ENCODE data around the gene GJA4. TPM values are rescaled to one million over a fixed set of nuclear protein-coding genes. Genes with fewer than 3 reads are reported as not detected.

The GJA4 gene
- total RNA-seq, 1 experiment from 2014 or later, result not detected

DNA sequence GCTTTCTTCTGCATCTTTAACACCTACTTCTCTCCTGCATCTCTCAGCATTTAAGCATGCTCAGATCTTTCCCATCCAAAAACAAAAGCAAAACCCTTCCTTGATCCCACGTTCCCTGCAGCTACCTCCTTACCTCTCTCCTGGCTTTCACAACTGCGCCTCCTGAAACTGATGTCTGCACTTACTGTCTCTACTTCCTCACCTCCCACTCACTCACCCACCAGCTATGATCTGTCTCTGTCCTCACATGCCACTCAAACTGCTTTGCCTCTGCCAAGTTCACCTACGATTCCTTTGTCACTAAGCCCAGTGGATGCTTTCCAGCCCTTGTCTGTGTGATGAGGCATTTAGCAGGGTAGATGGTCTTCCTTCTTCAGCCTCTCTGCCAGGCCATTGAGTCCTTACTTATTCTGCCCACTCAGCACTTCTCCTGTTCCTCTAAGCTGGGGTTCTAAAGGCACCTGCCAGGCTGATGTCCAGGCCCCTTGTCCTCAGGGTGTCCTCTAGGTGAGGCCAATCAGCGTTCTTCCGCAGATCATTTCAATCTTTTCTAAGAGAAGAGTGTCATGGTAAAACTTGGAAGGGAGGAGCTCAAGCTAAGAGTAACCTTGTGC is 21.8 kb upstream of the GJA4 start:
- Histone ChIP-seq H3K27ac (ENCODE audit: low read depth, low read length) (no peak overlapping the region), H2AFZ (ENCODE audit: low read depth, low read length, poor library complexity, severe bottlenecking) (no peak overlapping the region), H3K4me1 (ENCODE audit: control insufficient read depth in 1 of 2, insufficient read depth in 2 of 2, low read length in 2 of 2) (peaks cover 9 to 29% of the 10 kb centered on the region in 2 experiments), H3K9me3 (ENCODE audit: control insufficient read depth in 1 of 2, insufficient read depth in 1 of 2, low read depth in 1 of 2, low read length in 2 of 2) (no peaks in the 10 kb centered on the region), H3K9ac (ENCODE audit: low read length) (no peak overlapping the region), H3K4me2 (ENCODE audit: low read length) (peak overlapping the region; percentile 56), H4K20me1 (ENCODE audit: insufficient read depth) (no peaks in the 10 kb centered on the region), H3K79me2 (ENCODE audit: insufficient read depth, low read length) (no peaks in the 10 kb centered on the region), H3K4me3 (replicated peaks in 1 of 2; ENCODE audit: low read depth in 1 of 2, low read length in 2 of 2) (no peak overlapping the region), H3K9me2 (ENCODE audit: insufficient read depth) (no peaks in the 10 kb centered on the region), H3K27me3 (ENCODE audit: insufficient read depth, low read length) (no peaks in the 10 kb centered on the region), H3K36me3 (ENCODE audit: control insufficient read depth in 1 of 2, insufficient read depth in 2 of 2, low read length in 2 of 2) (no peaks in the 10 kb centered on the region)
- BruUV-seq (replicated peaks), result no TSS peak
- intact Hi-C loops (cut with micrococcal nuclease), result no loop called here
- ChIA-PET POLR2A (no interaction called here), CTCF (no interaction called here), RAD21 (ENCODE audit: low non-redundant PET in 1 of 2, low total read pairs in 2 of 2, uncharacterized antibody in 2 of 2, unreplicated experiment in 2 of 2) (no interaction called here)
- 0 out of 2 replicates have a peak, but pooled peaks have one; percentile 12 for ATAC-seq
- DNase-seq (ENCODE audit: low read depth, low spot score), result no peak
- TF ChIP-seq SRF (IDR thresholded peaks at IDR 0.05; ENCODE audit: low read depth) (no peak), ZFX (IDR thresholded peaks at IDR 0.05) (no peak), POLR2AphosphoS5 (IDR thresholded peaks at IDR 0.05; ENCODE audit: low read depth, low read length) (no peak), EZH2phosphoT487 (IDR thresholded peaks at IDR 0.05; ENCODE audit: borderline replicate concordance) (no peak)
- TF ChIP-seq, protein P1, sequence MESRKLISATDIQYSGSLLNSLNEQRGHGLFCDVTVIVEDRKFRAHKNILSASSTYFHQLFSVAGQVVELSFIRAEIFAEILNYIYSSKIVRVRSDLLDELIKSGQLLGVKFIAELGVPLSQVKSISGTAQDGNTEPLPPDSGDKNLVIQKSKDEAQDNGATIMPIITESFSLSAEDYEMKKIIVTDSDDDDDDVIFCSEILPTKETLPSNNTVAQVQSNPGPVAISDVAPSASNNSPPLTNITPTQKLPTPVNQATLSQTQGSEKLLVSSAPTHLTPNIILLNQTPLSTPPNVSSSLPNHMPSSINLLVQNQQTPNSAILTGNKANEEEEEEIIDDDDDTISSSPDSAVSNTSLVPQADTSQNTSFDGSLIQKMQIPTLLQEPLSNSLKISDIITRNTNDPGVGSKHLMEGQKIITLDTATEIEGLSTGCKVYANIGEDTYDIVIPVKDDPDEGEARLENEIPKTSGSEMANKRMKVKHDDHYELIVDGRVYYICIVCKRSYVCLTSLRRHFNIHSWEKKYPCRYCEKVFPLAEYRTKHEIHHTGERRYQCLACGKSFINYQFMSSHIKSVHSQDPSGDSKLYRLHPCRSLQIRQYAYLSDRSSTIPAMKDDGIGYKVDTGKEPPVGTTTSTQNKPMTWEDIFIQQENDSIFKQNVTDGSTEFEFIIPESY (IDR thresholded peaks at IDR 0.05; ENCODE audit: extremely low read depth, insufficient replicate concordance, low read length), result no peak

DNA sequence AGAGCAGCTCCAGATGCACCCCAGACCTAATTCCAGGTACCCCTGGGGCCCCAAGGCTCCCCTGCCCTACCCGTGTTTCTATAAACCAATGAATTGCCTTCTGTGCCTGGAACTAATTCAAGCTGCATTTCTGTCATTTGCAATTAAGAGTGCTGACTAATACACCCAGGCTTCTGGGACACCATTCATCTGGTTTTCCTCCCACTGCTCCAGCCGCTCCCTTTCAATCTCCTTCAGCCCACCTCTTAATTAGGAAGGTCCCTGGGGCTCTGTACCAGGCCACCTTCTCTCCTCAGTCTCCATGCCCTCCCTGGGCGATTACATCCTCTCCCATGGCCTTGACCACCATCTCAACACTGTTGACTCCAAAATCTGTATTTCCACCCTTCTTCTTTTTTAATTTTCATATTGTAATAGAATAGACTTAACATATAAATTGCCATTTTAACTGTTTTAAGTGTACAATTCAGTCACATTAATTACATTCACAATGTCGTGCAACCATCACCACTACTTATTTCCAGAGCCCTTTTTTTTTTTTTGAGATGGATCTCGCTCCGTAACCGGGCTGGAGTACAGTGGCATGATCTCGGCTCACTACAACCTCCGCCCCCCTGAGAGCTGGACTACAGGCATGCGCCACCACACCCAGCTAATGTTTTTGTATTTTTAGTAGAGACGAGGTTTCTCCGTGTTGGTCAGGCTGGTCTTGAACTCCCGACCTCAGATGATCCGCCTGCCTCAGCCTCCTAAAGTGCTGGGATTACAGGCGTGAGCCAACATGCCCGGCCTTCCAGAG is 21.0 kb upstream of the GJA4 start:
- RAD21 ChIA-PET (ENCODE audit: low non-redundant PET in 1 of 2, low total read pairs in 2 of 2, uncharacterized antibody in 2 of 2, unreplicated experiment in 2 of 2), result no interaction called here
- CTCF ChIA-PET, result no interaction called here
- H3K36me3 ChIP-seq (ENCODE audit: control insufficient read depth in 1 of 2, insufficient read depth in 2 of 2, low read length in 2 of 2), result no peaks in the 10 kb centered on the region
- H3K4me1 ChIP-seq (ENCODE audit: control insufficient read depth in 1 of 2, insufficient read depth in 2 of 2, low read length in 2 of 2), result peaks cover 9 to 29% of the 10 kb centered on the region in 2 experiments
- peak overlapping the region; percentile 56 for H3K4me2 ChIP-seq (ENCODE audit: low read length)
- no peaks in the 10 kb centered on the region for H3K9me3 ChIP-seq (ENCODE audit: control insufficient read depth in 1 of 2, insufficient read depth in 1 of 2, low read depth in 1 of 2, low read length in 2 of 2)
- H2AFZ ChIP-seq (ENCODE audit: low read depth, low read length, poor library complexity, severe bottlenecking), result no peak overlapping the region
- no peak overlapping the region for H3K27ac ChIP-seq (ENCODE audit: low read depth, low read length)
- ATAC-seq (peak; percentile 52; the same call in 1 of the 2 replicates), DNase-seq (ENCODE audit: low read depth, low spot score) (no peak)
- no peak overlapping the region for H3K4me3 ChIP-seq (replicated peaks in 1 of 2; ENCODE audit: low read depth in 1 of 2, low read length in 2 of 2)
- H3K27me3 ChIP-seq (ENCODE audit: insufficient read depth, low read length), result no peaks in the 10 kb centered on the region
- no peak overlapping the region for H3K9ac ChIP-seq (ENCODE audit: low read length)
- POLR2A ChIA-PET, result no interaction called here
- no peaks in the 10 kb centered on the region for H3K79me2 ChIP-seq (ENCODE audit: insufficient read depth, low read length)
- H4K20me1 ChIP-seq (ENCODE audit: insufficient read depth), result no peaks in the 10 kb centered on the region
- no TSS peak for BruUV-seq (replicated peaks)
- intact Hi-C loops (cut with micrococcal nuclease), result no loop called here
- H3K9me2 ChIP-seq (ENCODE audit: insufficient read depth), result no peaks in the 10 kb centered on the region
- TF ChIP-seq ELF1 (IDR thresholded peaks at IDR 0.05; ENCODE audit: borderline replicate concordance, low read depth) (no peak), EGR1 (IDR thresholded peaks at IDR 0.05; ENCODE audit: low read depth) (no peak), JUND (IDR thresholded peaks at IDR 0.05) (no peak), SIN3A (IDR thresholded peaks at IDR 0.05; ENCODE audit: low read depth) (no peak), POLR2AphosphoS5 (IDR thresholded peaks at IDR 0.05; ENCODE audit: low read depth, low read length) (no peak), EZH2phosphoT487 (IDR thresholded peaks at IDR 0.05; ENCODE audit: borderline replicate concordance) (no peak), CBX3 (IDR thresholded peaks at IDR 0.05; ENCODE audit: low read depth) (no peak), POLR2A (IDR thresholded peaks at IDR 0.05; ENCODE audit: borderline replicate concordance, extremely low read depth, insufficient read depth, insufficient read length) (no peak), ZFX (IDR thresholded peaks at IDR 0.05) (no peak), RAD21 (IDR thresholded peaks at IDR 0.05; ENCODE audit: low read depth) (no peak)
- TF ChIP-seq, protein P2, sequence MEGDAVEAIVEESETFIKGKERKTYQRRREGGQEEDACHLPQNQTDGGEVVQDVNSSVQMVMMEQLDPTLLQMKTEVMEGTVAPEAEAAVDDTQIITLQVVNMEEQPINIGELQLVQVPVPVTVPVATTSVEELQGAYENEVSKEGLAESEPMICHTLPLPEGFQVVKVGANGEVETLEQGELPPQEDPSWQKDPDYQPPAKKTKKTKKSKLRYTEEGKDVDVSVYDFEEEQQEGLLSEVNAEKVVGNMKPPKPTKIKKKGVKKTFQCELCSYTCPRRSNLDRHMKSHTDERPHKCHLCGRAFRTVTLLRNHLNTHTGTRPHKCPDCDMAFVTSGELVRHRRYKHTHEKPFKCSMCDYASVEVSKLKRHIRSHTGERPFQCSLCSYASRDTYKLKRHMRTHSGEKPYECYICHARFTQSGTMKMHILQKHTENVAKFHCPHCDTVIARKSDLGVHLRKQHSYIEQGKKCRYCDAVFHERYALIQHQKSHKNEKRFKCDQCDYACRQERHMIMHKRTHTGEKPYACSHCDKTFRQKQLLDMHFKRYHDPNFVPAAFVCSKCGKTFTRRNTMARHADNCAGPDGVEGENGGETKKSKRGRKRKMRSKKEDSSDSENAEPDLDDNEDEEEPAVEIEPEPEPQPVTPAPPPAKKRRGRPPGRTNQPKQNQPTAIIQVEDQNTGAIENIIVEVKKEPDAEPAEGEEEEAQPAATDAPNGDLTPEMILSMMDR (IDR thresholded peaks at IDR 0.05 in 2 of 3, conservative IDR thresholded peaks at IDR 0.05 in 1 of 3; ENCODE audit: borderline replicate concordance in 1 of 3, insufficient read depth in 1 of 3, low read depth in 2 of 3, low read length in 2 of 3), result no peak
- TF ChIP-seq, protein P3, sequence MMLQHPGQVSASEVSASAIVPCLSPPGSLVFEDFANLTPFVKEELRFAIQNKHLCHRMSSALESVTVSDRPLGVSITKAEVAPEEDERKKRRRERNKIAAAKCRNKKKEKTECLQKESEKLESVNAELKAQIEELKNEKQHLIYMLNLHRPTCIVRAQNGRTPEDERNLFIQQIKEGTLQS (IDR thresholded peaks at IDR 0.05), result no peak
